Heart left ventricle (tissue), 13 donors: ENCODE measurements around the gene IFRD2.

Experiments used
- POLR2A ChIP-seq, 2 donors: fragments of 450-650 bp; IDR thresholded peaks; one replicate each; pipeline ENCODE4 v1.6.1; 2017; ENCODE audit warnings: antibody characterized with exemption in 2 of 2, mild to moderate bottlenecking in 2 of 2, moderate library complexity in 2 of 2
- TF ChIP-seq, protein P1 (sequence below), 12 donors: fragments of 200-600 bp; sonication (generic) in 4 of 12; IDR thresholded peaks; one replicate each; pipeline versions ENCODE4 v1.5.0 to v1.8.0; 2018 to 2022; ENCODE audit warnings: antibody characterized with exemption in 12 of 12, mild to moderate bottlenecking in 5 of 12
- donor health status: ischemic (EF 13 %, LVEDD 7.1; RV severe dilation, severe dysfunction).
- donor health status: DM: no; HTN: yes; CAD: no.
- donor health status: DM: no; HTN: no; CAD: no.
- donor health status: ischemic (EF 25% LVEDD 6.9; RV normal size, moderate dysfunction).
- donor health status: ischemic (EF 25% LVEDD 5.7; RV mildly dilated, moderate dysfunction).
- donor health status: ischemic (EF 35%, LVEDD 5.7; RV mildly dilated, moderate dysfunction).
- donor health status: nonischemic (EF 11% LVEDD 7.7; RV severe dilation, severe dysfunction).
- donor health status: DM: yes; HTN: yes; CAD: no.
- donor health status: PGD.
- donor health status: ischemic (EF 29% LVEDD 5.4; RV normal size, mild dysfunction).
- donor health status: nonischemic (EF 23%, LVEDD 6.1; RV moderate dilation, normal function).

- no peak for TF ChIP-seq POLR2A (IDR thresholded peaks at IDR 0.05)
- TF ChIP-seq, protein P1, sequence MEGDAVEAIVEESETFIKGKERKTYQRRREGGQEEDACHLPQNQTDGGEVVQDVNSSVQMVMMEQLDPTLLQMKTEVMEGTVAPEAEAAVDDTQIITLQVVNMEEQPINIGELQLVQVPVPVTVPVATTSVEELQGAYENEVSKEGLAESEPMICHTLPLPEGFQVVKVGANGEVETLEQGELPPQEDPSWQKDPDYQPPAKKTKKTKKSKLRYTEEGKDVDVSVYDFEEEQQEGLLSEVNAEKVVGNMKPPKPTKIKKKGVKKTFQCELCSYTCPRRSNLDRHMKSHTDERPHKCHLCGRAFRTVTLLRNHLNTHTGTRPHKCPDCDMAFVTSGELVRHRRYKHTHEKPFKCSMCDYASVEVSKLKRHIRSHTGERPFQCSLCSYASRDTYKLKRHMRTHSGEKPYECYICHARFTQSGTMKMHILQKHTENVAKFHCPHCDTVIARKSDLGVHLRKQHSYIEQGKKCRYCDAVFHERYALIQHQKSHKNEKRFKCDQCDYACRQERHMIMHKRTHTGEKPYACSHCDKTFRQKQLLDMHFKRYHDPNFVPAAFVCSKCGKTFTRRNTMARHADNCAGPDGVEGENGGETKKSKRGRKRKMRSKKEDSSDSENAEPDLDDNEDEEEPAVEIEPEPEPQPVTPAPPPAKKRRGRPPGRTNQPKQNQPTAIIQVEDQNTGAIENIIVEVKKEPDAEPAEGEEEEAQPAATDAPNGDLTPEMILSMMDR (IDR thresholded peaks at IDR 0.05) = no peak
Observed at GRCh38 chr3:50259432-50260026, 32.7 kb downstream of the IFRD2 start.
